IMR-90 (cell line): ENCODE measurements around the gene PLA2G4D. TPM values are rescaled to one million over a fixed set of nuclear protein-coding genes. Genes with fewer than 3 reads are reported as not detected.

Experiments used
- ATAC-seq: fragments of 200-7000 bp; cut with Tn5 transposase; 2 replicates; pipeline ENCODE4 v1.9.1; 2020; ENCODE audit warnings: low read depth, mild to moderate bottlenecking, moderate library complexity
- BruUV-seq: library from RNA; stranded (reverse); fragments of 400-500 nt; replicated peaks from 2 replicates; lab custom pipeline; 2021; lab: Mats Ljungman, UMichigan
- CTCF ChIA-PET: fragments of 300-600 bp; formaldehyde crosslinking; extraction: SDS; loops from one replicate; lab custom pipeline; 2021; ENCODE audit warnings: antibody characterized with exemption; lab: Yijun Ruan, JAX
- POLR2A ChIA-PET: fragments of 300-600 bp; sonication (Branson Sonifier 250); formaldehyde crosslinking; loops from one replicate; lab custom pipeline; 2022; ENCODE audit warnings: antibody characterized with exemption; ENCODE audit not compliant: unreplicated experiment; lab: Charles Lee
- DNase-seq: peaks from one replicate; pipeline ENCODE4 v3.0.0; 2013
- H2AFZ ChIP-seq: replicated peaks from 2 replicates; pipeline ENCODE3; 2013; ENCODE audit warnings: low read length, mild to moderate bottlenecking; ENCODE audit not compliant: poor library complexity
- H2AK5ac ChIP-seq: 2 replicates; pipeline ENCODE4 v1.6.1; 2013; ENCODE audit warnings: low read depth, low read length, inconsistent platforms
- H2AK9ac ChIP-seq: replicated peaks from 2 replicates; pipeline ENCODE3; 2013; ENCODE audit warnings: mild to moderate bottlenecking, low read depth, low read length, moderate library complexity; ENCODE audit not compliant: poor library complexity
- H2BK120ac ChIP-seq: 2 replicates; pipeline ENCODE4 v1.6.1; 2013; ENCODE audit warnings: low read depth, low read length, inconsistent platforms
- H2BK15ac ChIP-seq: 3 replicates; pipeline ENCODE4 v1.6.1; 2013; ENCODE audit warnings: low read depth, low read length, inconsistent platforms
- H2BK20ac ChIP-seq: 2 replicates; pipeline ENCODE4 v1.6.1; 2013; ENCODE audit warnings: low read depth, mild to moderate bottlenecking, inconsistent platforms, low read length, moderate library complexity
- H2BK5ac ChIP-seq: 2 replicates; pipeline ENCODE4 v1.6.1; 2013; ENCODE audit warnings: mild to moderate bottlenecking, low read depth, low read length, inconsistent platforms; ENCODE audit not compliant: poor library complexity, severe bottlenecking
- H3K14ac ChIP-seq: replicated peaks from 2 replicates; pipeline ENCODE4 v1.6.1; 2013; ENCODE audit warnings: low read depth, low read length, inconsistent platforms
- H3K18ac ChIP-seq: 2 replicates; pipeline ENCODE4 v1.6.1; 2013; ENCODE audit warnings: low read depth, low read length, control low read depth
- H3K23ac ChIP-seq: 2 replicates; pipeline ENCODE4 v1.6.1; 2013; ENCODE audit warnings: low read depth, low read length, inconsistent platforms
- H3K27ac ChIP-seq: 2 replicates; pipeline ENCODE4 v1.5.1; 2013; ENCODE audit warnings: mild to moderate bottlenecking, control low read depth, low read length; ENCODE audit not compliant: insufficient read depth
- H3K27me3 ChIP-seq: 2 replicates; pipeline ENCODE4 v1.6.1; 2013; ENCODE audit warnings: low read length; ENCODE audit not compliant: control insufficient read depth, insufficient read depth
- H3K36me3 ChIP-seq: 2 replicates; pipeline ENCODE4 v1.6.1; 2013; ENCODE audit warnings: low read length, mixed read lengths; ENCODE audit not compliant: control insufficient read depth, insufficient read depth
- H3K4ac ChIP-seq: 2 replicates; pipeline ENCODE4 v1.6.1; 2013; ENCODE audit warnings: low read depth, low read length, inconsistent platforms
- H3K4me1 ChIP-seq: 2 replicates; pipeline ENCODE4 v1.6.1; 2013; ENCODE audit warnings: low read length, mixed read lengths; ENCODE audit not compliant: control insufficient read depth, insufficient read depth
- H3K4me2 ChIP-seq: 2 replicates; pipeline ENCODE4 v1.6.1; 2013; ENCODE audit warnings: low read depth, mild to moderate bottlenecking, control low read depth, low read length, moderate library complexity
- H3K4me3 ChIP-seq: 2 replicates; pipeline ENCODE4 v1.5.1; 2013; ENCODE audit warnings: low read depth, mild to moderate bottlenecking, control low read depth, low read length, moderate library complexity; ENCODE audit not compliant: insufficient read depth
- H3K56ac ChIP-seq: 2 replicates; pipeline ENCODE4 v1.6.1; 2013; ENCODE audit warnings: low read length, inconsistent platforms; ENCODE audit not compliant: insufficient read depth; ENCODE audit errors: extremely low read depth
- H3K79me1 ChIP-seq, 2 experiments: 2 replicates each; pipeline ENCODE4 v1.6.1; 2013; ENCODE audit warnings: low read length in 2 of 2, inconsistent platforms in 1 of 2, low read depth in 1 of 2
- H3K9ac ChIP-seq: 2 replicates; pipeline ENCODE4 v1.6.1; 2013; ENCODE audit warnings: low read depth, low read length, control low read depth
- H3K9me1 ChIP-seq: 2 replicates; pipeline ENCODE4 v1.6.1; 2013; ENCODE audit warnings: low read length, inconsistent platforms; ENCODE audit not compliant: insufficient read depth
- H3K9me3 ChIP-seq: 2 replicates; pipeline ENCODE4 v1.6.1; 2013; ENCODE audit warnings: low read length; ENCODE audit not compliant: control insufficient read depth, insufficient read depth
- H4K20me1 ChIP-seq: 2 replicates; pipeline ENCODE4 v1.6.1; 2013; ENCODE audit warnings: low read length, inconsistent platforms; ENCODE audit not compliant: insufficient read depth
- H4K5ac ChIP-seq: 2 replicates; pipeline ENCODE4 v1.6.1; 2013; ENCODE audit warnings: mild to moderate bottlenecking, low read depth, low read length, control low read depth
- H4K8ac ChIP-seq, 2 experiments: 2 replicates each; pipeline ENCODE4 v1.6.1; 2013; ENCODE audit warnings: low read depth in 2 of 2, low read length in 2 of 2, control low read depth in 1 of 2, inconsistent platforms in 1 of 2
- H4K91ac ChIP-seq: 2 replicates; pipeline ENCODE4 v1.6.1; 2013; ENCODE audit warnings: low read depth, low read length, inconsistent platforms; ENCODE audit not compliant: insufficient read depth
- BHLHE40 ChIP-seq: fragments of 150-350 bp; IDR thresholded peaks from 2 replicates; pipeline ENCODE4 v1.6.1; 2016; ENCODE audit warnings: mild to moderate bottlenecking, low read depth, low read length
- CEBPB ChIP-seq: IDR thresholded peaks from 2 replicates; pipeline ENCODE4 v1.6.1; 2012; ENCODE audit warnings: low read depth, low read length, improper control_type of control experiment
- CHD1 ChIP-seq: IDR thresholded peaks from 2 replicates; pipeline ENCODE4 v1.6.1; 2012; ENCODE audit warnings: low read depth, low read length, improper control_type of control experiment
- CTCF ChIP-seq: conservative IDR thresholded peaks from 2 replicates; pipeline ENCODE4 v1.5.1; 2012; ENCODE audit warnings: mild to moderate bottlenecking, low read depth, low read length, improper control_type of control experiment
- ELK1 ChIP-seq: fragments of 150-350 bp; IDR thresholded peaks from 2 replicates; pipeline ENCODE4 v1.6.1; 2016; ENCODE audit warnings: low read depth, mild to moderate bottlenecking, low read length, moderate library complexity, borderline replicate concordance
- FOS ChIP-seq: fragments of 150-350 bp; IDR thresholded peaks from 2 replicates; pipeline ENCODE4 v1.6.1; 2016; ENCODE audit warnings: low read depth, low read length
- MAFK ChIP-seq: IDR thresholded peaks from 2 replicates; pipeline ENCODE4 v1.6.1; 2012; ENCODE audit warnings: low read depth, low read length, improper control_type of control experiment
- MXI1 ChIP-seq: IDR thresholded peaks from 2 replicates; pipeline ENCODE4 v1.6.1; 2012; ENCODE audit warnings: low read depth, mild to moderate bottlenecking, low read length, moderate library complexity, borderline replicate concordance
- NFE2L2 ChIP-seq: fragments of 150-350 bp; IDR thresholded peaks from 2 replicates; pipeline ENCODE4 v1.6.1; 2016; ENCODE audit warnings: low read depth, mild to moderate bottlenecking, low read length
- POLR2A ChIP-seq: IDR thresholded peaks from 2 replicates; pipeline ENCODE4 v1.6.1; 2012; ENCODE audit warnings: mild to moderate bottlenecking, low read depth, low read length
- RAD21 ChIP-seq: IDR thresholded peaks from 2 replicates; pipeline ENCODE4 v1.6.1; 2012; ENCODE audit warnings: low read length, improper control_type of control experiment
- RCOR1 ChIP-seq: IDR thresholded peaks from 2 replicates; pipeline ENCODE4 v1.6.1; 2012; ENCODE audit warnings: mild to moderate bottlenecking, low read length, improper control_type of control experiment; ENCODE audit not compliant: insufficient replicate concordance
- RFX5 ChIP-seq: IDR thresholded peaks from 2 replicates; pipeline ENCODE4 v1.8.0; 2012; ENCODE audit warnings: low read depth, mild to moderate bottlenecking, low read length, moderate library complexity
- SMC3 ChIP-seq: fragments of 150-350 bp; IDR thresholded peaks from 2 replicates; pipeline ENCODE4 v1.6.1; 2016; ENCODE audit warnings: low read depth, mild to moderate bottlenecking, antibody characterized with exemption, low read length, moderate library complexity
- USF2 ChIP-seq: fragments of 150-350 bp; IDR thresholded peaks from 2 replicates; pipeline ENCODE4 v1.6.1; 2017; ENCODE audit warnings: mild to moderate bottlenecking, antibody characterized with exemption, low read length, low read depth
- WGBS, 2 experiments: methylation state at CpG; one replicate each; pipeline versions ENCODE4 v1.1.5 to v1.1.7; 2013; ENCODE audit warnings: missing lambda C conversion rate in 2 of 2; ENCODE audit not compliant: insufficient read length in 1 of 2; ENCODE audit errors: extremely low coverage in 2 of 2; 5-methylcytosine and 5-hydroxymethylcytosine counted together
- dilution Hi-C: fragments of 300-500 bp; cut with HindIII; formaldehyde crosslinking; loops from one replicate; pipeline ENCODE4 v1.14.3; 2018; ENCODE audit warnings: low sequenced_read_pairs; ENCODE audit not compliant: unreplicated experiment
- in situ Hi-C: fragments of 300-500 bp; cut with MboI; formaldehyde crosslinking; loops from 3 replicates; pipeline ENCODE4 v1.14.3; 2019; ENCODE audit warnings: low sequenced_read_pairs, inconsistent platforms, mixed read lengths
- intact Hi-C: fragments of 100-400 bp; cut with micrococcal nuclease; formaldehyde crosslinking; loops from 2 replicates; pipeline ENCODE4 v1.10.0; 2022
- polyA plus RNA-seq, 3 experiments: library from polyadenylated mRNA; depleted of rRNA; stranded (reverse); fragments of >200 nt; gene quantifications; 2 replicates each; pipeline ENCODE4 v1.2.3, GENCODE V29; 2012; ENCODE audit warnings: low replicate concordance in 1 of 3
- total RNA-seq: library from RNA; depleted of rRNA; stranded (reverse); fragments of >200 nt; gene quantifications from 2 replicates; pipeline ENCODE4 v1.2.3, GENCODE V29; 2012

The PLA2G4D gene
- total and polyA plus RNA-seq, 2 of the 4 experiments (the other 2 are of a cell fraction) = not detected

- intact Hi-C loops = no loop called here
- H3K4ac ChIP-seq = no peak overlapping the region
- dilution Hi-C loops = no loop called here
- no peaks in the 10 kb centered on the region for H3K36me3 ChIP-seq
- H3K9me3 ChIP-seq = peaks cover 3% of the 10 kb centered on the region; the same call in 1 of the 2 replicates
- no peak overlapping the region for H3K27ac ChIP-seq
- H4K91ac ChIP-seq = no peak overlapping the region
- H4K8ac ChIP-seq = no peak overlapping the region
- no peak overlapping the region for H2BK5ac ChIP-seq
- BruUV-seq = no TSS peak
- no peak overlapping the region for H2BK15ac ChIP-seq
- peaks cover 67% of the 10 kb centered on the region for H3K27me3 ChIP-seq
- H3K56ac ChIP-seq = no peak overlapping the region
- H3K18ac ChIP-seq = no peak overlapping the region
- no peak overlapping the region for H2AFZ ChIP-seq
- DNase-seq (no peak), ATAC-seq (no peak)
- H3K4me1 ChIP-seq = no peaks in the 10 kb centered on the region
- H4K20me1 ChIP-seq = no peaks in the 10 kb centered on the region; the same call in 1 of the 2 replicates
- no peak overlapping the region for H2AK9ac ChIP-seq
- no peak overlapping the region for H4K5ac ChIP-seq
- H3K9ac ChIP-seq = no peak overlapping the region
- in situ Hi-C loops = no loop called here
- no peak overlapping the region for H2AK5ac ChIP-seq
- no peaks in the 10 kb centered on the region for H3K79me1 ChIP-seq
- H3K23ac ChIP-seq = no peak overlapping the region
- 68% methylated on average over 7 of the region's 21 CpGs; no CpG with 5 or more reads in 1 of the 2 experiments for WGBS, 2 experiments
- H3K4me3 ChIP-seq = no peak overlapping the region
- H3K4me2 ChIP-seq = no peak overlapping the region
- ChIA-PET CTCF (no interaction called here), POLR2A (no interaction called here)
- H2BK20ac ChIP-seq = no peak overlapping the region
- H3K14ac ChIP-seq = no peak overlapping the region
- no peaks in the 10 kb centered on the region for H3K9me1 ChIP-seq
- no peak overlapping the region for H2BK120ac ChIP-seq
- TF ChIP-seq SMC3 (no peak), ELK1 (no peak), USF2 (no peak), NFE2L2 (no peak), RCOR1 (no peak), RAD21 (no peak), FOS (no peak), MAFK (no peak), RFX5 (no peak), CEBPB (no peak), BHLHE40 (no peak), CTCF (no peak), MXI1 (no peak), CHD1 (no peak), POLR2A (no peak)
Observed at GRCh38 chr15:42141795-42142667, 47.7 kb upstream of the PLA2G4D start.
